ENCODE measurements around the gene YJEFN3. TPM values are rescaled to one million over a fixed set of nuclear protein-coding genes. Genes with fewer than 3 reads are reported as not detected.

YJEFN3 gene
- total RNA-seq, 1 experiment from 2014 or later = 11.9 TPM

DNA sequence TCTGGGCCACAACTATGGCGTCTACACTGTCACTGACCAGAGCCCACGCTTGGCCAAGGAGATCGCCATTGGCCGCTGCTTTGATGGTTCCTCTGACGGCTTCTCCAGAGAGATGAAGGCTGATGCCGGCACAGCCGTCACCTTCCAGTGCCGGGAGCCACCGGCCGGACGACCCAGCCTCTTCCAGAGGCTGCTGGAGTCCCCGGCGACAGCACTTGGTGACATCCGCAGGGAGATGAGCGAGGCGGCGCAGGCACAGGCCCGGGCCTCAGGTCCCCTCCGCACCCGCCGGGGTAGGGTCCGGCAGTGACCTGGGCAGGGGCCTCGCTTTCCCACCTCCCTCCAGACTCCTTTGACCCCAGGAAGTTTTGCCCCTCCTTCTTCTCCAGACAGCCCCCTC, 17.0 kb downstream of the YJEFN3 start:
- intact Hi-C loops (cut with micrococcal nuclease) = no loop called here
- BruUV-seq (replicated peaks) = no TSS peak
- Mint-ChIP-seq H3K4me3 (ENCODE audit: unreplicated experiment) (no peak overlapping the region), H3K27ac (ENCODE audit: low read depth, unreplicated experiment) (no peak overlapping the region), H3K27me3 (ENCODE audit: insufficient read depth, unreplicated experiment) (no peaks in the 10 kb centered on the region), H3K4me1 (ENCODE audit: insufficient read depth, unreplicated experiment) (peaks cover 6% of the 10 kb centered on the region), H3K36me3 (ENCODE audit: insufficient read depth, unreplicated experiment) (no peaks in the 10 kb centered on the region), H3K9me3 (ENCODE audit: unreplicated experiment) (no peaks in the 10 kb centered on the region)
- TF ChIP-seq, protein P1, sequence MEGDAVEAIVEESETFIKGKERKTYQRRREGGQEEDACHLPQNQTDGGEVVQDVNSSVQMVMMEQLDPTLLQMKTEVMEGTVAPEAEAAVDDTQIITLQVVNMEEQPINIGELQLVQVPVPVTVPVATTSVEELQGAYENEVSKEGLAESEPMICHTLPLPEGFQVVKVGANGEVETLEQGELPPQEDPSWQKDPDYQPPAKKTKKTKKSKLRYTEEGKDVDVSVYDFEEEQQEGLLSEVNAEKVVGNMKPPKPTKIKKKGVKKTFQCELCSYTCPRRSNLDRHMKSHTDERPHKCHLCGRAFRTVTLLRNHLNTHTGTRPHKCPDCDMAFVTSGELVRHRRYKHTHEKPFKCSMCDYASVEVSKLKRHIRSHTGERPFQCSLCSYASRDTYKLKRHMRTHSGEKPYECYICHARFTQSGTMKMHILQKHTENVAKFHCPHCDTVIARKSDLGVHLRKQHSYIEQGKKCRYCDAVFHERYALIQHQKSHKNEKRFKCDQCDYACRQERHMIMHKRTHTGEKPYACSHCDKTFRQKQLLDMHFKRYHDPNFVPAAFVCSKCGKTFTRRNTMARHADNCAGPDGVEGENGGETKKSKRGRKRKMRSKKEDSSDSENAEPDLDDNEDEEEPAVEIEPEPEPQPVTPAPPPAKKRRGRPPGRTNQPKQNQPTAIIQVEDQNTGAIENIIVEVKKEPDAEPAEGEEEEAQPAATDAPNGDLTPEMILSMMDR (IDR thresholded peaks at IDR 0.05; ENCODE audit: unreplicated experiment) = no peak
- no peak for DNase-seq (ENCODE audit: unreplicated experiment)
- ChIA-PET POLR2A (no interaction called here), CTCF (interaction anchor here (0.5 to 0.7 kb wide), 2 partner anchors 10 to 98 kb away, joined by 3 to 4 read pairs; partner anchors contain the start of gene GMIP)

DNA sequence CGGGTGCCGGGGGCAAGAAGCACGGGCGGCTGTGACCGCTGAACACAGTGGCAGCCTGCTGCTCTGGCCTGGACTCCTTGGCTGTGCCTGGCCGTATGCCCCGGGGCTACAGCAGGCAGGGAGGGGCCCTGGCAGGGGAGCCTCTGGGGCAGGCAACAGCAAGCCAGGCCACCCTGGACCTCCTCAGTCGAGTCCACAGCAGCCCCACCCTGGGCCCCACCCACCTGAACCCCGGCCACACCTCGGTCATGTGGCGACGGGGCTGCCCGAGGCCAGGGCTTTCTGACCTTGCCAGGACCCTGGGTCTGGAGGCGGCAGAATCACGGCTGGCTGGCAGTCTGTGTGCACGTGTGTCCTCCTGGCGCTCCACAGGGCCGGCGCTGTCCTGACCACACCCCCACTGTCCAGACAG, 18.0 kb downstream of the YJEFN3 start:
- TF ChIP-seq, protein P1 (IDR thresholded peaks at IDR 0.05; ENCODE audit: unreplicated experiment) = no peak
- H3K9me3 Mint-ChIP-seq (ENCODE audit: unreplicated experiment) = no peaks in the 10 kb centered on the region
- ChIA-PET POLR2A (no interaction called here), CTCF (interaction anchor here (0.5 to 1.6 kb wide), 5 partner anchors 15 to 97 kb away, joined by 3 to 13 read pairs (median 5); partner anchors contain the start of gene GMIP)
- H3K4me3 Mint-ChIP-seq (ENCODE audit: unreplicated experiment) = no peak overlapping the region
- H3K27ac Mint-ChIP-seq (ENCODE audit: low read depth, unreplicated experiment) = no peak overlapping the region
- DNase-seq (ENCODE audit: unreplicated experiment) = no peak
- peaks cover 6% of the 10 kb centered on the region for H3K4me1 Mint-ChIP-seq (ENCODE audit: insufficient read depth, unreplicated experiment)
- intact Hi-C loops (cut with micrococcal nuclease) = no loop called here
- BruUV-seq (replicated peaks) = no TSS peak
- no peaks in the 10 kb centered on the region for H3K27me3 Mint-ChIP-seq (ENCODE audit: insufficient read depth, unreplicated experiment)
- H3K36me3 Mint-ChIP-seq (ENCODE audit: insufficient read depth, unreplicated experiment) = no peaks in the 10 kb centered on the region

DNA sequence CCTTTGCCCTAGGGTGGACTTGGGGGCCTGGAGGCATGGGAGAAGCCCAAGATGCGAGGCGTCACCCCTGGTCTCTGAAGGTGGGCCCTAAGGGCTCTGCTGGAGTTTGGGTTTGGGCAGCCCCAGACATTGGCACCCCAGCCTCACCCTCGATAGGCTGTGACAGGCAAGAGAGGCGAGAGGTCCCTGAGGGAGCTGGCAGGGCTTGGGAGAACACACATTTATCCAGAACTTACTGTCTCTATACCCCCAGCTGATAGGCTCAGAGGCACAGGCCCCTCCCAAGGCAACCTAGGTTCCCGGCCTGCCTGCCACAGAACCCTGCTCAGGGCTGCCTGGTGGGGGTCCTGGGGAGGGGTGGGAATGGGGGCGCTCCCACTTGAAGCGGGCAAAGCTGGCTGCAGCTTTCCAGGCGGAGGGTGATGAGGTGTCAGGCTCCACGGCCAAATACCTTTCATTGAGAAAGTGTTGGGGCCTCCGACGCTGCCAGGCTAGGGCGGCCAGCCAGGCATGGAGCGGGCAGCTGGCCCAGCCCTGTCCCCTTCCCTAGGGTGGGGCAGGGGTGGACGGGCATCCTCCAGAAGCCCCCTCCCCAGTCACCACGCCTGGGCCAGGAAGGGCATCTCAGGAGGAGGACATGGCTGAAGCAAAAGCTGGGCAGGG, 19.1 kb downstream of the YJEFN3 start:
- CTCF ChIA-PET = interaction anchor here (0.5 to 1.6 kb wide), 8 partner anchors 16 to 1215 kb away, joined by 3 to 13 read pairs (median 4); partner anchors contain the start of gene GMIP
- Mint-ChIP-seq H3K36me3 (ENCODE audit: insufficient read depth, unreplicated experiment) (no peaks in the 10 kb centered on the region), H3K9me3 (ENCODE audit: unreplicated experiment) (no peaks in the 10 kb centered on the region), H3K27ac (ENCODE audit: low read depth, unreplicated experiment) (no peak overlapping the region), H3K27me3 (ENCODE audit: insufficient read depth, unreplicated experiment) (no peaks in the 10 kb centered on the region), H3K4me1 (ENCODE audit: insufficient read depth, unreplicated experiment) (peaks cover 6% of the 10 kb centered on the region), H3K4me3 (ENCODE audit: unreplicated experiment) (no peak overlapping the region)
- TF ChIP-seq, protein P1 (IDR thresholded peaks at IDR 0.05; ENCODE audit: unreplicated experiment) = no peak
- intact Hi-C loops (cut with micrococcal nuclease) = no loop called here
- DNase-seq (ENCODE audit: unreplicated experiment) = no peak
- no TSS peak for BruUV-seq (replicated peaks)
- POLR2A ChIA-PET = interaction anchor here (1.5 kb wide), 1 partner anchor 81 kb away, joined by 4 read pairs; no protein-coding TSS in a partner anchor

DNA sequence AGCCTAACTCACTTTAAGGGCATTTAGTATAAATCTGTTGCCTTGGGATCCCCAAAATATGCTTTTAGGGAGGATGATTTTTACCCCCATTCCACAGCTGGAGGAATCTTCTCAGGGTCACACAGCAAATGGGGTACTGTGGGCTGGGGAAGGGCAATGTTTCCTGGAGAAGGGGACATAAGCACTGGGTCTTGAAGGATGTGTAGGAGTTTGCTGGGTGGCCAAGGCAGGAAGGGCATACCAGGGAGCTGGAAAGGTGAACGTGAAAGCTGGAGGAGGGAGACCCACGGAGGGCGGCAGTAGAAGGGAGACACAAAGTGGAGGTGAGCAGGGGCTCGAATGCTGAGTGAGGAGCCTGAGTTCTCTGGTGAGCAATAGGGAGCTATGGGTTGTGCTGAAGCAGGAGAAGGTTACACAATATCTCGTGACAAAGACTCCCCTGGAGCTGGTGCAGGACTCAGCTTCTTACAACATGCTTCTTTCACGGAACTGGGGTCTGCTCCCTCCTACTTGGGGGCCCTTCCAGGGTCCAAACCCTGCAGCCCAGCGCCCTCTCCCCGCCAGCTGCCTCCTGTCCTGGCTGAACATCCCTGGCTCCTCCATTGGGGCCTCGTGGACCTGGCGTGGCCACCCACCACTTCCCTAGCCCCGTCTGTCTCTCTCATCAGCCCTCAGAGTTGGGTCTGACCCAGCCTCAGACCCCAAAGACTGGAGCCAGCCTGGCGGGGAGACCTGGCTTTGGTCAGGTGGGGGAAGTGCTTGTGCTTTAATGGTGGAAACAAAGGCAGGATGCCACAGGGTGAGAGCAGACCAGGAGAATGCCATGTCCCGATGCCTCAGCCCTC, 20.4 kb downstream of the YJEFN3 start:
- ChIA-PET CTCF (interaction anchor here (1.5 kb wide), 1 partner anchor 17 kb away, joined by 8 read pairs; no protein-coding TSS in a partner anchor), POLR2A (interaction anchor here (1.5 kb wide), 1 partner anchor 79 kb away, joined by 4 read pairs; no protein-coding TSS in a partner anchor)
- Mint-ChIP-seq H3K9me3 (ENCODE audit: unreplicated experiment) (no peaks in the 10 kb centered on the region), H3K36me3 (ENCODE audit: insufficient read depth, unreplicated experiment) (no peaks in the 10 kb centered on the region), H3K4me3 (ENCODE audit: unreplicated experiment) (no peak overlapping the region), H3K27me3 (ENCODE audit: insufficient read depth, unreplicated experiment) (no peaks in the 10 kb centered on the region), H3K4me1 (ENCODE audit: insufficient read depth, unreplicated experiment) (peaks cover 6% of the 10 kb centered on the region), H3K27ac (ENCODE audit: low read depth, unreplicated experiment) (no peak overlapping the region)
- TF ChIP-seq, protein P1 (IDR thresholded peaks at IDR 0.05; ENCODE audit: unreplicated experiment) = no peak
- intact Hi-C loops (cut with micrococcal nuclease) = no loop called here
- DNase-seq (ENCODE audit: unreplicated experiment) = peak; percentile 30
- BruUV-seq (replicated peaks) = no TSS peak

Data from MCF 10A (cell line).